GM18861 (cell line): ENCODE data around the gene RCOR3.

Source experiments
- ATAC-seq: cut with Tn5 transposase; IDR thresholded peaks from one replicate; pipeline ENCODE4 v1.9.1; 2021; ENCODE audit not compliant: unreplicated experiment

RCOR3 gene

DNA sequence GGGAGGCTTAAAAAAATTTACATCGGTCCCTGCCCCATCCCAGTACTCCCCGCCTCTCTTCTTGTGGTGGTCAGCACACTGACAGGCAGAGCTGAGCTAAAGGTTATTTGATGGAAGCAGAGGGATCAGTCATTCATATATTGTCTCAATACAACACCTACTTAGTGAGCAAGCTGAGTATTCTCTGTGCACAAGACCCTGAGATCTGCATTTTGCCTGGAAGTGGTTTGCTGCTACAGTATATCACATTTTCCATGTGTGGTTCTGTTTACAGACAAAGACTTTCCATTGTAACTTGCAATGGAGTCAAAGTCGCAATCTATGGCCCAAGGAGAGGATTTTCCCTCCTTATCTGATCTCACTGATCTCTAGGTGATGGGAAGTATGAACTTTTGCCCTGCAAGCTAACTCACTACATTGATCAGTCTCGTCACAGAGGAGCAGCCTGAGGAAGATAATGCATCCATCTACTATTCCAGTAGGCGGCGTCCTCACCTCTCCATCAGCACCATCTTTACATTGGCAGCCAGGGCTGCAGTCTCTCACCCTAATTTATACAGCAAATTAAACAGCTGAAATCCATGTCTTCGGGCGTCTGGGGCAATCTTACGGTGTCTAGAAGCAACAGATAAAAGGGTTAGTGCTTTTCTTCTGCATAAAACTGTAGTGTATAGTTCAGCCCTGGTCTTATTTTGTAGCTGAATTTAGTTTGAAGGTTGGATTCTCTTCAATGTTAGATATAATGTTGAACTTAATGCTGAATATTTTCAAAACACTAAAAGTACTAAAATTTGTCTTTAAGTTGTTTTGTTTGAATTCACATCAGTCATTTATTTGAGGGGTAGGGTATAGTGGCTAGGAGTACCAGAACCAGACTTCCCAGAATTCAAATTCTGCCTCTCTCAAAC is 64.2 kb downstream of the RCOR3 start:
- peak; percentile 62 for ATAC-seq

DNA sequence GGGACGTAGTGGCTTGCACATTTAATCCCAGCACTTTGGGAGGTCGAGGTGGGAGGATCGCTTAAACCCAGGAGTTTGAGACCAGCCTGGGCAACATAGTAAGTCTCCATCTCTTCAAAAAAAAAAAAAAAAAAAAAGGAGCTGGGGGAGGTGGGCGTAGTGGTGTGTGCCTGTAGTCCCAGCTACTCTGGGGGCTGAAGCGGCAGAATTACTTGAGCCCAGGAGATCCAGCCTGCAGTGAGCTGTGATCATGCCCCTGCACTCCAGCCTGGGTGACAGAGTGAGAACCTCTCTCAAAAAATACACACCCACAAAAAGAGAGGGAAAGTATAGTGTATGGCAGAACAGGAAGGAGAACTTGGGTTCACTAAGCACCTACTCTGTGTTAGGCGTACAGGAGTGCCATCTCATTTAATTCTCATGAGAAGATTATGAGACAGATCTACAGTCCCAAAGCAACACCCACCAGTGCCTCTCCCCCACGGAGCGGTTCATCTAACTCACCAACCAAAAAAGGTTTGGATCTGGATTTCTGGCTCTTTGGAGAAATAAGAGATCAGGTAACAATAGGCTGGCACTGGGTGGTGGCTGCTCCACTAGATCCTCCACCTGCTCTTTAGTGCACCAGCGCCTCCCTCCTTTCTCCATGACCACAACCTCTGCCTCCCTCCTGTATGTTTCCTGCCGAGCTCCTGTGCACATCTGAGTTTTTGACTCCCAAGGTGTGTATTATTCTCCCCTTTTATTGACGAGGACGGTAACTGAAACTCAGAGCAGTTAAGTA is 66.0 kb downstream of the RCOR3 start:
- no peak for ATAC-seq

DNA sequence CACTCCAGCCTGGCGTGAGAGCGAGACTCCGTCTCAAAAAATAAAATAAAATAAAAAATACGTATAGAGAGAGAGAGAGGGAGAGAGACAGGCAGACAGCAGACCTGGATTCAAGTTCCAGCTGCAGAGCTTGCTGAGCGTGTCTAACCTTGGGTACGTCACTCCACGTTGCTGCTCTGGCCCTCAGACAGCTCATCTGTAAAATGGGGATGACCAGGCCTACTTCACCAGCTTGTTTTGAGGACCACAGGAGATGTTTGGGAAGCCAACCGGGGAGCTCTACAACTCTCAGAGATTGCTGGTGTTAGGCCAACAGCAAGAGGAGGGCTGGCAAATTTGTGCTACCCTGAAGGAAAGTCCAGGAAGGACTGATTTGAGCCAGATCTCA is 67.0 kb downstream of the RCOR3 start:
- ATAC-seq = no peak

DNA sequence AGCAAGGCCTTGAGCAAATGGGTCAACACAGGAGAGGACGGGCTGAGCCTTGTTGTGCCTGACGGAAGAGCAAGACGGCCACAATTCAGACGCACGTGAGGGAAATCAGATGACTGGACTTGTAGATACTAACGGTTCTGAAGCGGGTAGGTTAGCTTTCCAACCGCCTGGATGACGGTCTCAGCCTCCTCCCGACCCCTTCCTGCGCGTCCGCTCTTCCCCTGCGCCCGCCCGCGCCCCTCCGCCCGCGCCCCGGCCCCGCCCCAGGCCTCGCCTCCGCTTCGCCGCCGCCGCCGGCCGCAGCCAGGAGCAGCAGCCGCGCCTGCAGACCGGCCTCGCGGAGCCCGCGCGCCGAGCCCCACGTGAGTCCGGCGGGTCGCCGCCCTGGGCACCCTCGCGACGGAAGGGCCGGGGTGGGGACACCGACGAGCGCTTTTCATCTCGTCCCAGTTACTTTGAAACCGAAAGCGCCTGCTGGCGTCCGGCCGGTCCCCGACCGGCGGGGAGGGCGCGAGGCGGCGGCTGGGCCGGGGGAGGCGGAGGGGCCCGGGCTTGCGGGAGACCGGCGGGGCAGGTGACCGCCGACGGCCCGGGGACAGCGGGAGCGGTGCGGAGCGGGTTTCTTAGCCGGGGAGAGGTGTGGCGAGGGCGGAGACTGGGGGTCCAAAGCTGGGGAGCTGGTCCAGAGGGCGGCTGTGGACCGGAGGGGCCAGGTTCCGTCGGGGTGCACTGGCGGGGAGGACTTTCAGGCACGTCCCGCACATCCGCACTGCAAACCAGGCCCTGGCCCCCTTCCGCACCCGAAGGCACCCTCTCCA is 67.6 kb downstream of the RCOR3 start, which contains the start of gene TRAF5:
Gene TRAF5, plus strand, starts transcription at position 306 of the 818 bp plus-strand sequence. CDS start 26,407 bp downstream, outside the sequence.
- no peak for ATAC-seq

DNA sequence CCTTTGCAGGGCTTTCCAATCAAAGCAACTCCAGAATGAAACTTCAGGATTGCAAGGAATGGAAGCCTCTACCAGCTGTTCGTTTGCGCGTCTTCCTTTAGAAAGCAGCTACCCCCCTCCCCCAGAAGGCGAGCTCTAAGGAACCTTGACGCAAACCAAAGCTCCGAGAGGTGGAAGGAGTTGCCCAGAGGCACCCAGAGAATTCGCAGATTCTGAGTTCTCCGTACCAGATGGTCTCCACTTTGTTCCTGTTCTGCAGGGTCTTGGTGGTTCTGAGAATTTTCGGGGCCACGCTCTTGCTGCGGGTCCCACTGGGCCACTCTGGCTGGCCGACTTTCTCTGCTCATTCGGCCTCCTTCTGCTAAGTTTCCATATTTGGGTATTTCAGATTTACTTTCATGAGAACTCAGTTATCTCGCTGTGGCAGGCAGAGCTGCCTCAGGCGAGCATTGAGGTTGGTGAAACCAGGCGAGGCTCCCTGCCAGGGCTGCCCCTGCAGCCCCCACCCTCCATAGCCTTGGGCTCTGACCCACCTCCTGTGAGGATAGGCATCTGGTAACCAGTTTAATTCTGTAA is 68.3 kb downstream of the RCOR3 start:
- peak; percentile 29 for ATAC-seq

DNA sequence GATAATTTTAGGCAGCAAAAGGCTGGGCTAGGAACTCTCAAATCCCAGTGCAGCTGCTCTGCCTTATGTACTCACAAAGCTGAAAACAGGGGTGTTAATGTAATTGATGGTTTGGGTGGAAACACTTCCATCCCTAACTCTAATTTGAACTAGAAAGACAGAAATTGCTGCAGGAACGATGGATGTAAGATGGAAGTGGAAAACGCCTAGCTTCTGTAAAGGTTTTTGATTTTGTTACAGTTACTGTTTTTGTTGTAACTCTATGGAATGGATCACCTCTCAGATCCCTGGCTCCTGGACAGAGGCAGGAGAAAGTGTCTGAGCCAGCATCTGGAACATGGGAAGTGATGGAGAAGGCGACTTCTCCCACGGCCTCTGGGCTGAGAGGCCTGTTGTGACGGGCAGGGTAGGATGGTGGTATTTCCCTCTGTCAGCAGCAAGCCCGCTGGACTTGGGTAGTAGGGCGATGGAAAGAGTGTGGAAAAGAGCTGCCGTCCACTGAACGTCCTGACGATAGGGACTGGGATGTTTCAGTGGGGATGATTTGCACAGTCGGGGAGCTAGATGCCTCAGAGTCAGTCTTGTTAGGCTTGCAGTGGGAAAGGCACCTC is 69.0 kb downstream of the RCOR3 start:
- no peak for ATAC-seq

DNA sequence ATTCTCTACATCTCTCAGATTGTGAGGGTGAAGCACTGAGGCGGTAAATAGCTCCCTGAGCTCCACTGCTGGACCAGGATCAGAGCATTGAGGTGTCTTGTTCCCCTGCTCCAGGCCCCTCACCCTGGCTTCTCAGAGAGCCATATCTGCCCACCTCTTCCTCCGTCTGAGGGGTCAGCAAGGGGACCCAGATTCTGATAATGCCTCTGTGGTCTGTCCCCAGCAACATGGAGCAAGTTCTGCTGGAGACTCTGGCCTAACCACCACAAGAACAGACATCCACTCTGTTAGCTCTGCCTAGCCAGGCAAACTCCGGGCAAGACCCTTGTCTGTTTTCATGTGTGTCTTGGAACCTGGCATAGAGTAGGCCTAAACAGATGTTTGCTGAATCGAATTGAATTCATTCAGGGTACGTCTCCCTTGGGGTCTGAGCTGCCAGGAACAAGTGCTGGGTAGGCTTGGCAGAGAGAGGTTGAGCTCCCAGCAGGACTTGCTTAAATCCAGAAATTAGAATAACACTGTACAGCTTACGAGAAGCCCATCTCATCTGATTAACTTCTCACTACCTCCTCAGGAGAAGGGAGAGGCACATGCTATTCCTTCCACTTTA is 69.8 kb downstream of the RCOR3 start:
- ATAC-seq = no peak

DNA sequence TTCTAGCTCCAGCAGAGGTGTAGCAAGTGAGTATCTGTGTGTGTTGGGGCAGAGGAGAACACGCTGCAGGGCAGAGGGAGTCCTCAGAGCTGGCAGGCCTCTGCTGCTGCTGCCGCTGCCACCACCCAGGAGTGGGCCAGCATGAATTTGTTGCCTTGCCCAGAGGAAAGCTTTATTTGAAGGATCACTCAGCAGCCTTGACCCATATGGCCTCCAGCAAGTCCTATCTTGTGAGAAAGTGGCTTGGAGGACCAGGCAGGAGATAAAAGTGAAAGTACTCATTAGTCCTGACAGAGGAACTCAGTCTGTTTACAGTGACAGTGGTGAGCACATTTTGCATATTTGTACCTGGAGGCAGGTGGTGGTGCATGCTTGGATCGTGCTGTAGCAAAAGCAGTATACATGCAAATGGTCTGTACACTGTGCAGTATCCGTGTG is 70.6 kb downstream of the RCOR3 start:
- peak; percentile 45 for ATAC-seq

DNA sequence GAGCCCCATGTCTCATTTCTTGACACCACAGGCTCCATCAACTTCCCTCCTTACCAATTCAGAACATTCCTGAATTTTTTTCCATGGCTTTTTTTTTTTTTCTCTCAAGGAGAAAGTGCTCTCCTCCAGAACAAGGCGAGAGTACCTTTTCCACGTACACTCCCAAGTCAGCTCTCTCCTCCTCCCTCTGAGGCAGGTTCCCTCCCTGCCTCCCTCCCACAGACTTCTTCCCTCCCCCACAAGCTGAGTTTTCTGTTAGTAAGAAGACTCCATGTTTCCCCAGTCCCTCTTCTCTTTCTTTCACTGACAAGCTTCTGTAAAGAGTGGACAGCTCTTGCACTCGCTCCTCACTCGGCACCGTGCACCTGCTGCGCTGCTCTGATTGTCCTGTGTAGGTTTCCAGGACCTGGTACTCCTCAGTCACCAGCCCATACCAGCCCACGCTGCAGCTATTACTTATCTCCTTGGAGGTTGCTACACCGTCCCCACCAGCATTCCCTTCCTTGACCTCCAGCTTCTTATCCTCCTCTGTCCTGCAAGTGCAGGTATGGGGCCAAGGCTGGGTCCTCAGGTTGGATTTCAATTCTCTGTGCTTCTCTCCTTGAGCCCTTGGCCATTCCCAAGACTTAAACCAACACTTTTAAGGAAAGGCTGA is 71.2 kb downstream of the RCOR3 start:
- no peak for ATAC-seq

DNA sequence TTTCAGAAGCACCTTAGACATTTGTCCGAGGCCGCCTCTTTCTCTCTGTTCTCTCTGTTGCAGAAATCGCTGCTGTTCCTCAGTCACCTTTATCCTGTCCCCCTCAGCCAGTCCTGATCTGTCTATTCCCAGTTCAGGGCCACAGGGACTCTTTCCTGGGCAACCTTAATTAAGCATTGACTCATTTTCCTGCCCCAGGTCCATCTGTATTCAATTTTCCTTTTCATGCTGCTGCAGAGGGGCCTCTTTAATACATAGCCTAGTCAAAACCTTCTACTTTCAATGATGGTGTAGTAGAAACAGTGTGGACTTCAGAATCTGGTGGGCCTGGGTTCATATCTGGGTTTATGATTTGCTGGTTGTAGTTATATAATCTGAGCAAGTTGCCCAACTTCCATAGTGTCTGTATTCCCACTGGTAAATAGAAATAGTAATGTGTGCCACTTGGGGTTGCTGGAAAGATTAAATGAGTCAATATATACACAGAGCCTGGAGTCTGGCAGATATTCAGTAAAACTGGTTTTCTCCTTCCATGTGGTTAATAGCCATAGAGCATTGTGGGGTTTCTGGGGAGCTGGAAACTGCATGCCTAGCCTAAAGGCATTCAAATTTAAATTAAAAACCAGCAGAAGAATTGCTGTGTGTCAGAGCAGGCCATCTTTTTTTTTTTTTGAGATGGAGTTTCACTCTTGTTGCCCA is 72.0 kb downstream of the RCOR3 start:
- ATAC-seq = no peak

DNA sequence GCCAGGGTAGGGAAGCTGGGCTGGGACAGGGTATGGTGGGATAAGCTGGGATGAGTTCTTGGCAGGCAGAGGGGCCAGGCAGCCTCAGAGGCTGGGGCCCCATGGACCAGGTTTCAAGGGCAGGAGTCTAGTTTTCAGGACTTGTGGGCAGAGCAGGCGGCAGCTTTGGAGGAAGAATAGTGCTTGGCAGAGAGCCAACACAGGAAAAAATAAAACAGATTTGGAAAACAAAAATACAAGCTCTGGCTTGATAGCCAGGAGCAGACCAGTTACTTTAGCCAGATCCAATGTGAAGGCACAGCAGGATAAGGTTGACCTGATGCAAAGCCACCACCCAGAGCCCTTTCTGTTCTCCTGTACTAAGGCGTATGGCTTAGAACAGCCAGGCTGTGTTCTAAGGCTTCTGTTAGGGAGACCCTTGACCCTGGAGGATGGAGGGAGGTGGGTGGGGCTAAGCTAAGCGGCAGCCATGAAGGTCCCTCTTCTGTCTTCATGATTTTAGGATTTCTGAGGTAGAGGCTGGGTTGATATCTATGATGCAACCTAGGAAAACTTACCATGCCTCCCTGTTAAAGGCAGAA is 73.0 kb downstream of the RCOR3 start:
- no peak for ATAC-seq

DNA sequence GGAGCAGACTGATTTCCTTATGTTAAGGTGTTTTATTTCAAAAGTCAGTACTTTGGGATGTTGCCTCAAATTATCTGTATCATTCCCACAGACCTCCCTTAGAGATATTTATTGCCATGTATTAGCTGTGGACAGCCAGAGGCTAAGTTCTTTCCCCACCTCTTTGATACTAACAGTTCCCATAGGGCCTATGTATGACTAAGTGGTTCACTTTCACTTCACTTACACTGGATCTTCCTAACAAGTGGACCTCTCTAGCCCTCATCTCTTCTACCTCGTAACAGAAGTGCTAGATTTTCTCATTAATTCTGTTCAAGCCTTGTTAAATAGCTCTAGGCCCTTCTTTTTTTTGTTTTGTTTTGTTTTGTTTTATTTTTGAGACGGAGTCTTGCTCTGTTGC is 73.7 kb downstream of the RCOR3 start:
- no peak for ATAC-seq

DNA sequence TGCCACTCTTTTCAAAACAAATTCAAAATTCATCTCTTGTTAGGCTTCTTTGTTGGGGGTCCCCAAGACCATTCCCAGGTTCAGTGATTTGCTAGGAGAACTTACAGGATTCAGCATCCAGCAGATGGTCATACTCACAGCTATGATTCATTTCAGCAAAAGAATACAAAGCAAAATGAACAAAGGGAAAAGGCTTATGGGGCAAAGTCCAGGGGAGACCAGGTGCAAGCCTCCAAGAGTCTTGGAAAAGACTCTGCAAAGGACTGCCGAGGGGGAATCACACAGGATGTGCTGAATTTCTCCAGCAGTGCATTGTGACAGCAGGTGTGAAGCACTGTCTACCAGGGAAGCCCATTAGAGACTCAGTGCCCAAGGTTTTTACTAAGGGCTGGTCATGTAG is 74.7 kb downstream of the RCOR3 start:
- ATAC-seq = no peak

DNA sequence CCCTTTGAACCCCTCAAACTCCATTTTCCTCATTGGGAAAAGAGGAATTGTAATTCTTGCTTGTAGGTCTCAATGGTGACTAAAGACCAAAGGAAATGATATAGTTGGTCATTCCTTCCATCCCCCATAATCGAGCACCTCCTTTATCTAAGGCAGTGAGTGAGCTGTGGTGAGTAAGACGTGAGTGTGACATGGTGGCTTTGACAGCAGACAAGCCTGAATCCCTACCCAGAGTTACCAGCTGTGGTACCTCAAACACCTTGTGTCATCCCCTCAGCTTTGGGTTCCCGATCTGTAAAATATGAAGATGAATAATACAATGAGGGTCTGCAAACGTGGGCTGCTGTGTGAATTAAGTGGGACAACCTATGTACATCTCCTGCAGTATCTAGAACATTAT is 75.8 kb downstream of the RCOR3 start:
- ATAC-seq = no peak

DNA sequence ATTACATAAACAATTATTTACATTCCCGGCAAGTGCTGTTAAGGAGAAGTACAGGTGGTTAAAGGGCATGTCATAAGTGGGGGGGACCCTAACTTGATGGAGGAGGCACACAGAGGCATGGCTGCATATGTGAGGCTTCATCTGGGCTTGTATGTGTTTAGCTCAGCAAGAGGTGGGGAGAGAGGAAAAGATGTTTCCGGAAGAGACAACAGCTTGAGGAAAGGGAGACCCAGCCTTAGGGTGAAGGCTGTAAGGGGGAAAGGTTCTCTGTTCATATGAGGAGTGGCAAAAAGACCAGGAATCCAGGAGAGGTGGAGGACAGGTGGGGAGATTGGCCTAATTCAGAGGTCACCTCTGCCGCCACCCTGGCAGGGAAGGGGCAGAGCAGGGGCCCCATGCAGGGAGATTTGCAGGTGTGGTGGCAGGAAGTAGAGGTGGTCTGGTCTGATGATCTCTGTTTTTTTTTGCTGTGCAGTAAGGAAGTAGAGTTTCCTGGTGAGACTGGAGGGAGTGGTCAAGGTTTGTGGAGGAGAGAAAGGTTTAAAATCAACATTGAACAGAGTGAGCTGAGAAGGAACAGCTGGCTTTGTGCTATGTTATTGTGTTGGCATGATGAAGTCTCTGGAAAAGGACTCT is 76.5 kb downstream of the RCOR3 start:
- peak; percentile 82 for ATAC-seq

DNA sequence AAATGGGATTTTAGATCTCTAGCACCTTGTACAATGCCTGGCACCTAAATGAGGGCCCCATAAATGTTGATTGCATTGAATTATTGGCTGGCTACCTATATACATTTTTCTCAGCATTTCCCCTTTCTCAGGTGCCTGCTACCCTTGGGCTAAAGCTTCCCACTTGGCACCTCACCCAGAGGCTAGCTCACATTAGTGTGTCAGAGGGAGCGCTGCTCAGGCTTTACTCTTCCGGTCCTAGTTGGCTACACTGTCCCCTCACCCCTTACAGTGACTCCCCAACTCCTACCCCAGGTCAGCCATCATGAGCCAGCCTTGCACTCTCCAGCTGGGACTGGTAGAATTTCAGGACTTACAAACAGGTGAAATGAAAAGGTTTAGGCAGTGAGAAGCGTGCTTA is 77.0 kb downstream of the RCOR3 start:
- ATAC-seq = no peak

DNA sequence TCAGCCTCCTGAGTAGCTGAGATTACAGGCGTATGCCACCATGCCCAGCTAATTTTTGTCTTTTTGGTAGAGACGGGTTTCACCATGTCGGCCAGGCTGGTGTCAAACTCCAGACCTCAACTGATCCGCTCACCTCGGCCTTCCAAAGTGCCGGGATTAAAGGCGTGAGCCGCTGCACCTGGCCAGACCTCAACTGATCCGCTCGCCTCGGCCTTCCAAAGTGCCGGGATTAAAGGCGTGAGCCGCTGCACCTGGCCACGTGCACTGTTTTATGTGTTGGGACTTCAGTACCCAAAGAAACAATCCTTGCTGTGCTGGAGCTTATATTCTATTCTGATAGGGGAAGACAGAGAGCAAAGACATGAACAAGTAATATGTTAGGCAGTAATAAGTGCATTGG is 77.6 kb downstream of the RCOR3 start:
- no peak for ATAC-seq
